H9 (cell line): Measurements from ENCODE around the gene COA8. TPM values are rescaled to one million over a fixed set of nuclear protein-coding genes. Genes with fewer than 3 reads are reported as not detected.

ENCODE experiments used
- DNase-seq: peaks from one replicate; pipeline ENCODE4 v3.0.0-alpha.2; 2017
- H2AFZ ChIP-seq: one replicate; pipeline ENCODE4 v1.6.1; 2013; ENCODE audit warnings: mild to moderate bottlenecking, low read length, control low read depth, moderate library complexity
- H2AK5ac ChIP-seq: 2 replicates; pipeline ENCODE4 v1.6.1; 2013; ENCODE audit warnings: low read length, control low read depth, mixed read lengths; ENCODE audit not compliant: insufficient read length
- H2BK120ac ChIP-seq: one replicate; pipeline ENCODE4 v1.6.1; 2013; ENCODE audit warnings: low read depth, mild to moderate bottlenecking, low read length, control low read depth, inconsistent platforms; ENCODE audit not compliant: poor library complexity, severe bottlenecking
- H2BK12ac ChIP-seq: 2 replicates; pipeline ENCODE4 v1.6.1; 2013; ENCODE audit warnings: low read length, control low read depth, mixed read lengths, low read depth; ENCODE audit not compliant: insufficient read length
- H2BK15ac ChIP-seq: 2 replicates; pipeline ENCODE4 v1.6.1; 2013; ENCODE audit warnings: low read depth, low read length, control low read depth
- H2BK20ac ChIP-seq: one replicate; pipeline ENCODE4 v1.6.1; 2013; ENCODE audit warnings: low read depth, mild to moderate bottlenecking, low read length, control low read depth, inconsistent platforms; ENCODE audit not compliant: poor library complexity, severe bottlenecking
- H2BK5ac ChIP-seq: 2 replicates; pipeline ENCODE4 v1.6.1; 2013; ENCODE audit warnings: low read length, control low read depth, mixed read lengths; ENCODE audit not compliant: insufficient read length
- H3K14ac ChIP-seq: 2 replicates; pipeline ENCODE4 v1.6.1; 2013; ENCODE audit warnings: low read length, control low read depth; ENCODE audit not compliant: insufficient read depth
- H3K18ac ChIP-seq: 2 replicates; pipeline ENCODE4 v1.6.1; 2013; ENCODE audit warnings: low read depth, mild to moderate bottlenecking, mixed read lengths, low read length, control low read depth; ENCODE audit not compliant: insufficient read length
- H3K23ac ChIP-seq: 2 replicates; pipeline ENCODE4 v1.6.1; 2013; ENCODE audit warnings: low read length, control low read depth, mixed read lengths, low read depth; ENCODE audit not compliant: insufficient read length
- H3K23me2 ChIP-seq: 2 replicates; pipeline ENCODE4 v1.6.1; 2013; ENCODE audit warnings: low read depth, mild to moderate bottlenecking, mixed read lengths, low read length, control low read depth; ENCODE audit not compliant: insufficient read length, poor library complexity, severe bottlenecking
- H3K27ac ChIP-seq: 2 replicates; pipeline ENCODE4 v1.5.1; 2013; ENCODE audit warnings: low read length, control low read depth, mixed read lengths, low read depth; ENCODE audit not compliant: insufficient read length
- H3K27me3 ChIP-seq: 2 replicates; pipeline ENCODE4 v1.6.1; 2013; ENCODE audit warnings: low read length, control low read depth, inconsistent platforms; ENCODE audit not compliant: insufficient read depth
- H3K4ac ChIP-seq: 2 replicates; pipeline ENCODE4 v1.6.1; 2013; ENCODE audit warnings: low read depth, mild to moderate bottlenecking, control low read depth, inconsistent platforms, low read length, moderate library complexity
- H3K4me1 ChIP-seq: 2 replicates; pipeline ENCODE4 v1.6.1; 2013; ENCODE audit warnings: low read length, control low read depth, inconsistent platforms; ENCODE audit not compliant: insufficient read depth
- H3K4me2 ChIP-seq: 2 replicates; pipeline ENCODE4 v1.6.1; 2013; ENCODE audit warnings: low read length, control low read depth, mixed read lengths; ENCODE audit not compliant: insufficient read length, insufficient read depth
- H3K56ac ChIP-seq: 2 replicates; pipeline ENCODE4 v1.6.1; 2013; ENCODE audit warnings: low read depth, mild to moderate bottlenecking, mixed read lengths, low read length, control low read depth; ENCODE audit not compliant: insufficient read length
- H3K79me1 ChIP-seq: 2 replicates; pipeline ENCODE4 v1.6.1; 2013; ENCODE audit warnings: low read depth, mild to moderate bottlenecking, moderate library complexity, low read length, control low read depth, inconsistent platforms; ENCODE audit not compliant: insufficient read depth, poor library complexity, severe bottlenecking
- H3K79me2 ChIP-seq: 2 replicates; pipeline ENCODE4 v1.6.1; 2013; ENCODE audit warnings: low read length, control low read depth, inconsistent platforms; ENCODE audit not compliant: insufficient read depth
- H3K9ac ChIP-seq: 2 replicates; pipeline ENCODE4 v1.6.1; 2013; ENCODE audit warnings: low read length, control low read depth, mixed read lengths; ENCODE audit not compliant: insufficient read length; ENCODE audit errors: extremely low read depth
- H3K9me3 ChIP-seq: one replicate; pipeline ENCODE4 v1.6.1; 2013; ENCODE audit warnings: low read depth, low read length, inconsistent platforms; ENCODE audit not compliant: control insufficient read depth
- H3T11ph ChIP-seq: one replicate; pipeline ENCODE4 v1.6.1; 2013; ENCODE audit warnings: mild to moderate bottlenecking, low read length, control low read depth, inconsistent platforms
- H4K20me1 ChIP-seq: one replicate; pipeline ENCODE4 v1.6.1; 2013; ENCODE audit not compliant: control insufficient read depth, insufficient read length, insufficient read depth
- H4K5ac ChIP-seq: 2 replicates; pipeline ENCODE4 v1.6.1; 2013; ENCODE audit warnings: low read depth, mild to moderate bottlenecking, mixed read lengths, low read length, control low read depth; ENCODE audit not compliant: insufficient read length
- H4K8ac ChIP-seq: replicated peaks from 2 replicates; pipeline ENCODE4 v1.6.1; 2013; ENCODE audit warnings: low read length, control low read depth, mixed read lengths, low read depth; ENCODE audit not compliant: insufficient read length
- H4K91ac ChIP-seq: 2 replicates; pipeline ENCODE4 v1.6.1; 2013; ENCODE audit warnings: low read depth, mild to moderate bottlenecking, moderate library complexity, mixed read lengths, low read length, control low read depth; ENCODE audit not compliant: insufficient read length
- H3K27ac Mint-ChIP-seq, 3 experiments: 2 replicates in 2 of 3; 3 replicates in 1 of 3; pipeline ENCODE4 v1.8.0; 2020 to 2021; ENCODE audit warnings: mixed read lengths in 3 of 3, mild to moderate bottlenecking in 1 of 3, moderate library complexity in 1 of 3
- H3K27me3 Mint-ChIP-seq: 2 replicates; pipeline ENCODE4 v1.8.0; 2021; ENCODE audit warnings: low read depth, mild to moderate bottlenecking, moderate library complexity, mixed read lengths
- H3K36me3 Mint-ChIP-seq, 3 experiments: 2 replicates in 2 of 3; 3 replicates in 1 of 3; pipeline ENCODE4 v1.8.0; 2020 to 2021; ENCODE audit warnings: low read depth in 3 of 3, mixed read lengths in 3 of 3; ENCODE audit not compliant: insufficient read depth in 1 of 3
- H3K4me1 Mint-ChIP-seq, 2 experiments: 2 replicates each; pipeline ENCODE4 v1.8.0; 2020; ENCODE audit warnings: mixed read lengths in 2 of 2
- H3K4me3 Mint-ChIP-seq, 2 experiments: 2 replicates in 1 of 2; 3 replicates in 1 of 2; pipeline ENCODE4 v1.8.0; 2020 to 2021; ENCODE audit warnings: mild to moderate bottlenecking in 2 of 2, mixed read lengths in 2 of 2, moderate library complexity in 1 of 2
- H3K9me3 Mint-ChIP-seq, 2 experiments: 2 replicates in 1 of 2; 3 replicates in 1 of 2; pipeline ENCODE4 v1.8.0; 2020; ENCODE audit warnings: mild to moderate bottlenecking in 2 of 2, mixed read lengths in 2 of 2, moderate library complexity in 1 of 2
- WGBS: extraction: QIAGEN DNeasy Blood & Tissue Kit; methylation state at CpG from one replicate; pipeline ENCODE4 v1.1.7; 2013; ENCODE audit warnings: missing lambda C conversion rate, low lambda C conversion rate, mixed read lengths; ENCODE audit not compliant: insufficient read length; ENCODE audit errors: extremely low coverage; 5-methylcytosine and 5-hydroxymethylcytosine counted together
- total RNA-seq: library from RNA; stranded (reverse); gene quantifications from 2 replicates; pipeline ENCODE4 v1.2.1, GENCODE V29; 2021
- TF ChIP-seq, protein P1 (sequence below): fragments of 200-600 bp; sonication (generic); conservative IDR thresholded peaks from 3 replicates; pipeline ENCODE4 v1.8.0; 2021; ENCODE audit warnings: antibody characterized with exemption, mild to moderate bottlenecking

The COA8 gene
- total RNA-seq, 1 experiment from 2014 or later, result 45.5 TPM

DNA sequence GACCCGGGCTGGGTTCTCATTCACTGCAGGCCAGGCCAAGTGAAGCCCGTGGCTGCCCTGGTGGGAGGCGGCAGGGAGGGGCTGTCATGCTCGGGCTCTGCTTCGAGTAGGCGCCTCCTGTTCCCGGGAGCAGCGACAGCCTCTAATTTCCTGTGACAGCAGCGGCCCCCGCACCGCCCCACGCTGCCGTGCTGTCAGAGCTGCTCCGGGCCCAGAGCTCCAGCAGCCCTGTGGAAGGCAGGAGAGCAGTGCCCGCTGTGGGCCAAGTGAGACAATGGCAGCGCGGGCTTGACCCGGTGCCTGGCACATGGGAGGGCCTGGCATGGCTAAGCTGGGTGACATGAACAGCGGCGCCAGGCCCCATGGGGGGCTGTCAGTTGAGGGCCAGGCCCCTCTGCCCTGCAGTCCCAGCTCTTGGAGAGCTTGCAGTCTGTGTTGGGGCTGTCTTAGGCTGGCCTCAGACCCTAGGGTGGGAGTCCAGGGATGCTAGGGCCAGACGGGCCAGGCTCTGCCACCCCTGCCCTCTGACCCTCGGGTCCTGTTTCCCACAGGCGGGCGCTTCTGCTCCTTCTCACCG, 28.7 kb upstream of the COA8 start:
- H3K27me3 ChIP-seq, result no peaks in the 10 kb centered on the region
- no peak overlapping the region for H2BK20ac ChIP-seq
- no peak for DNase-seq
- no peak overlapping the region for H4K91ac ChIP-seq
- H4K8ac ChIP-seq, result no peak overlapping the region
- H2AFZ ChIP-seq, result no peak overlapping the region
- peaks cover 6 to 11% of the 10 kb centered on the region in 2 experiments for H3K4me1 Mint-ChIP-seq
- H3K79me1 ChIP-seq, result peaks cover 13% of the 10 kb centered on the region
- H3K4me1 ChIP-seq, result no peaks in the 10 kb centered on the region; the same call in 1 of the 2 replicates
- no peak overlapping the region for H3K4me3 Mint-ChIP-seq
- H3K36me3 Mint-ChIP-seq, result peaks cover 0 to 10% (median 4%) of the 10 kb centered on the region in 3 experiments; a peak in 5 of 7 replicates
- no peak overlapping the region for H3K27ac Mint-ChIP-seq
- peaks cover 10% of the 10 kb centered on the region; the same call in 1 of the 2 replicates for H3K79me2 ChIP-seq
- H3K23ac ChIP-seq, result no peak overlapping the region
- H4K5ac ChIP-seq, result no peak overlapping the region
- WGBS, result no CpG with 5 or more reads among the region's 25 CpGs
- no peak overlapping the region for H2AK5ac ChIP-seq
- H3K9ac ChIP-seq, result no peak overlapping the region
- no peaks in the 10 kb centered on the region; a peak in 1 of 5 replicates for H3K9me3 Mint-ChIP-seq
- no peaks in the 10 kb centered on the region for H3K9me3 ChIP-seq
- H3T11ph ChIP-seq, result no peak overlapping the region
- H3K27ac ChIP-seq, result no peak overlapping the region
- H4K20me1 ChIP-seq, result peaks cover 4% of the 10 kb centered on the region
- H2BK12ac ChIP-seq, result no peak overlapping the region
- no peak overlapping the region for H2BK5ac ChIP-seq
- peaks cover 8% of the 10 kb centered on the region for H3K23me2 ChIP-seq
- H3K14ac ChIP-seq, result no peak overlapping the region
- H3K4ac ChIP-seq, result no peak overlapping the region
- no peak overlapping the region for H3K56ac ChIP-seq
- peaks cover 5% of the 10 kb centered on the region for H3K27me3 Mint-ChIP-seq
- TF ChIP-seq, protein P1, sequence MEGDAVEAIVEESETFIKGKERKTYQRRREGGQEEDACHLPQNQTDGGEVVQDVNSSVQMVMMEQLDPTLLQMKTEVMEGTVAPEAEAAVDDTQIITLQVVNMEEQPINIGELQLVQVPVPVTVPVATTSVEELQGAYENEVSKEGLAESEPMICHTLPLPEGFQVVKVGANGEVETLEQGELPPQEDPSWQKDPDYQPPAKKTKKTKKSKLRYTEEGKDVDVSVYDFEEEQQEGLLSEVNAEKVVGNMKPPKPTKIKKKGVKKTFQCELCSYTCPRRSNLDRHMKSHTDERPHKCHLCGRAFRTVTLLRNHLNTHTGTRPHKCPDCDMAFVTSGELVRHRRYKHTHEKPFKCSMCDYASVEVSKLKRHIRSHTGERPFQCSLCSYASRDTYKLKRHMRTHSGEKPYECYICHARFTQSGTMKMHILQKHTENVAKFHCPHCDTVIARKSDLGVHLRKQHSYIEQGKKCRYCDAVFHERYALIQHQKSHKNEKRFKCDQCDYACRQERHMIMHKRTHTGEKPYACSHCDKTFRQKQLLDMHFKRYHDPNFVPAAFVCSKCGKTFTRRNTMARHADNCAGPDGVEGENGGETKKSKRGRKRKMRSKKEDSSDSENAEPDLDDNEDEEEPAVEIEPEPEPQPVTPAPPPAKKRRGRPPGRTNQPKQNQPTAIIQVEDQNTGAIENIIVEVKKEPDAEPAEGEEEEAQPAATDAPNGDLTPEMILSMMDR, result no peak
- no peak overlapping the region for H3K4me2 ChIP-seq
- no peak overlapping the region for H2BK15ac ChIP-seq
- H2BK120ac ChIP-seq, result no peak overlapping the region
- H3K18ac ChIP-seq, result no peak overlapping the region
